Mesendoderm (in vitro differentiated cells): Measurements from ENCODE around the gene CTDSP1.

ENCODE experiments used
- DNase-seq: peaks from one replicate; pipeline ENCODE4 v3.0.0; 2013
- H2AK5ac ChIP-seq: 2 replicates; pipeline ENCODE4 v1.6.1; 2013; ENCODE audit warnings: low read length, inconsistent platforms
- H2BK120ac ChIP-seq: 2 replicates; pipeline ENCODE4 v1.6.1; 2013; ENCODE audit warnings: low read depth, mild to moderate bottlenecking, low read length, moderate library complexity, mixed read lengths
- H2BK15ac ChIP-seq: replicated peaks from 2 replicates; pipeline ENCODE4 v1.6.1; 2013; ENCODE audit warnings: low read depth, mild to moderate bottlenecking, moderate library complexity
- H2BK5ac ChIP-seq: 2 replicates; pipeline ENCODE4 v1.6.1; 2013; ENCODE audit warnings: low read length, inconsistent platforms
- H3K18ac ChIP-seq: 2 replicates; pipeline ENCODE4 v1.6.1; 2013; ENCODE audit warnings: mild to moderate bottlenecking, low read length, mixed read lengths
- H3K23ac ChIP-seq: one replicate; pipeline ENCODE4 v1.6.1; 2013; ENCODE audit warnings: low read length
- H3K27ac ChIP-seq: 2 replicates; pipeline ENCODE4 v1.5.1; 2013; ENCODE audit warnings: low read depth, mild to moderate bottlenecking, inconsistent platforms, low read length, moderate library complexity
- H3K27me3 ChIP-seq: 2 replicates; pipeline ENCODE4 v1.6.1; 2013; ENCODE audit warnings: low read length, control low read depth, mild to moderate bottlenecking, inconsistent platforms; ENCODE audit not compliant: insufficient read depth, poor library complexity
- H3K36me3 ChIP-seq: 2 replicates; pipeline ENCODE4 v1.6.1; 2013; ENCODE audit warnings: low read length, inconsistent platforms; ENCODE audit not compliant: control insufficient read depth, insufficient read depth
- H3K4ac ChIP-seq: one replicate; pipeline ENCODE4 v1.6.1; 2013; ENCODE audit warnings: low read depth, mild to moderate bottlenecking, low read length, moderate library complexity
- H3K4me1 ChIP-seq: 2 replicates; pipeline ENCODE4 v1.6.1; 2013; ENCODE audit warnings: low read depth, low read length, inconsistent platforms; ENCODE audit not compliant: control insufficient read depth
- H3K4me2 ChIP-seq: 2 replicates; pipeline ENCODE4 v1.6.1; 2013; ENCODE audit warnings: low read length
- H3K4me3 ChIP-seq: 2 replicates; pipeline ENCODE4 v1.5.1; 2013; ENCODE audit warnings: mild to moderate bottlenecking, low read length
- H3K56ac ChIP-seq: one replicate; pipeline ENCODE4 v1.6.1; 2013; ENCODE audit warnings: low read length
- H3K79me1 ChIP-seq: 2 replicates; pipeline ENCODE4 v1.6.1; 2013; ENCODE audit warnings: low read length, inconsistent platforms
- H3K79me2 ChIP-seq: 2 replicates; pipeline ENCODE4 v1.6.1; 2013; ENCODE audit warnings: mild to moderate bottlenecking, low read length; ENCODE audit not compliant: control insufficient read depth, insufficient read depth
- H3K9ac ChIP-seq: 2 replicates; pipeline ENCODE4 v1.6.1; 2013; ENCODE audit warnings: low read length, inconsistent platforms
- H4K5ac ChIP-seq: one replicate; pipeline ENCODE4 v1.6.1; 2013; ENCODE audit warnings: low read length
- H4K8ac ChIP-seq: one replicate; pipeline ENCODE4 v1.6.1; 2013; ENCODE audit warnings: low read depth, mild to moderate bottlenecking, control low read depth, low read length, moderate library complexity
- WGBS: extraction: QIAGEN DNeasy Blood & Tissue Kit; methylation state at CpG from one replicate; pipeline ENCODE4 v1.1.7; 2013; ENCODE audit warnings: low lambda C conversion rate, missing lambda C conversion rate; ENCODE audit not compliant: insufficient coverage; ENCODE audit errors: extremely low coverage; 5-methylcytosine and 5-hydroxymethylcytosine counted together

Gene CTDSP1

GRCh38 chr2:218434456-218434855 is 34.8 kb downstream of the CTDSP1 start:
- WGBS: no CpG with 5 or more reads among the region's 9 CpGs
- DNase-seq: no peak
- H4K5ac ChIP-seq: no peak overlapping the region
- H3K4ac ChIP-seq: no peak overlapping the region
- no peaks in the 10 kb centered on the region for H3K36me3 ChIP-seq
- no peak overlapping the region for H4K8ac ChIP-seq
- no peaks in the 10 kb centered on the region for H3K4me1 ChIP-seq
- H3K56ac ChIP-seq: no peak overlapping the region
- H3K23ac ChIP-seq: no peak overlapping the region
- no peak overlapping the region for H3K27ac ChIP-seq
- no peak overlapping the region for H2AK5ac ChIP-seq
- no peak overlapping the region for H2BK120ac ChIP-seq
- no peak overlapping the region for H3K18ac ChIP-seq
- no peak overlapping the region for H3K4me2 ChIP-seq
- no peak overlapping the region for H3K9ac ChIP-seq
- H2BK5ac ChIP-seq: no peak overlapping the region
- H3K79me2 ChIP-seq: no peaks in the 10 kb centered on the region
- H3K79me1 ChIP-seq: no peaks in the 10 kb centered on the region
- H3K27me3 ChIP-seq: no peaks in the 10 kb centered on the region
- no peak overlapping the region for H3K4me3 ChIP-seq
- H2BK15ac ChIP-seq: no peak overlapping the region

- no peaks in the 10 kb centered on the region for H3K27me3 ChIP-seq
- H3K56ac ChIP-seq: no peak overlapping the region
- no peak overlapping the region for H3K4me2 ChIP-seq
- no peak overlapping the region for H4K5ac ChIP-seq
- no peak overlapping the region for H2AK5ac ChIP-seq
- no peaks in the 10 kb centered on the region for H3K79me1 ChIP-seq
- H3K4ac ChIP-seq: no peak overlapping the region
- no peak for DNase-seq
- H3K23ac ChIP-seq: no peak overlapping the region
- no peak overlapping the region for H2BK120ac ChIP-seq
- WGBS: no CpG with 5 or more reads among the region's 11 CpGs
- no peaks in the 10 kb centered on the region for H3K79me2 ChIP-seq
- no peaks in the 10 kb centered on the region for H3K4me1 ChIP-seq
- H3K4me3 ChIP-seq: no peak overlapping the region
- no peak overlapping the region for H2BK5ac ChIP-seq
- no peak overlapping the region for H3K18ac ChIP-seq
- no peak overlapping the region for H4K8ac ChIP-seq
- no peaks in the 10 kb centered on the region for H3K36me3 ChIP-seq
- no peak overlapping the region for H2BK15ac ChIP-seq
- no peak overlapping the region for H3K27ac ChIP-seq
- H3K9ac ChIP-seq: no peak overlapping the region
Observed at GRCh38 chr2:218435003-218435982, 35.6 kb downstream of the CTDSP1 start.

DNA sequence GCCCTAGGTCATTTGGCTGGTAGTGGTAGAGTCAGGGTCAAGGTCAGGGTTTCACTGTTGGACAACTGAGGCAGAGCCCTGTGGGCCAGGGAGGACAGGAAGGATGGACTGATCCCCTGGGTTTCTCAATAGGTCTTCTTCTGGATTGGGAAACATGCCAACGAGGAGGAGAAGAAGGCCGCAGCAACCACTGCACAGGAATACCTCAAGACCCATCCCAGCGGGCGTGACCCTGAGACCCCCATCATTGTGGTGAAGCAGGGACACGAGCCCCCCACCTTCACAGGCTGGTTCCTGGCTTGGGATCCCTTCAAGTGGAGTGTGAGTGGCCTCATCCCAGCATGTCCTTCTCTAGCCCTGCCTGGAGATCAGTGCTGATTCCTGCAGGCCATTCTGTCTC is 37.3 kb downstream of the CTDSP1 start:
- no CpG with 5 or more reads among the region's 5 CpGs for WGBS
- H3K18ac ChIP-seq: no peak overlapping the region
- no peak overlapping the region for H3K4me2 ChIP-seq
- H3K27me3 ChIP-seq: no peaks in the 10 kb centered on the region
- no peak overlapping the region for H2BK5ac ChIP-seq
- H2BK15ac ChIP-seq: no peak overlapping the region
- H4K5ac ChIP-seq: no peak overlapping the region
- no peaks in the 10 kb centered on the region for H3K4me1 ChIP-seq
- H3K23ac ChIP-seq: no peak overlapping the region
- DNase-seq: no peak
- H3K9ac ChIP-seq: no peak overlapping the region
- H3K56ac ChIP-seq: no peak overlapping the region
- no peak overlapping the region for H4K8ac ChIP-seq
- no peak overlapping the region for H3K4ac ChIP-seq
- H3K36me3 ChIP-seq: no peaks in the 10 kb centered on the region
- H2BK120ac ChIP-seq: no peak overlapping the region
- H3K27ac ChIP-seq: no peak overlapping the region
- no peak overlapping the region for H2AK5ac ChIP-seq
- no peaks in the 10 kb centered on the region for H3K79me1 ChIP-seq
- no peaks in the 10 kb centered on the region for H3K79me2 ChIP-seq
- H3K4me3 ChIP-seq: no peak overlapping the region

DNA sequence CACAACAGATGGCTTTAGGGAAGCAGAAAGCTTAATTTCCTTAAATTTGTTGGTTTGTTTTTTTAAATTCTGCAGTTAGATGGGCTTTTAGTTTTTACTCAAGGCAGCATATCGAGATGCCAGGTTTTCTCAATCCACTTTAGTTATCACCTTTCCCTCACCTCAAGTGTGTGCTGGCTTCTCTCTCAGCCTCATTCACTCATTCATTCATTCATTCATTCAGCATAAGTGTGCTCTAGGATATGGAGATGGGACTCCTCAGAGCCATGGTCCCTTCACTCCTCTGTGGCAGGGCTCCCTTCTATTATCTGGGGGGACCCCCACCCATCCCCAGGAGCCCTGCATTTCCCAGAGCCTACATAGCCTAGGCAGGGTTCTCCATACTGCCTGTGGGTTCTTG is 38.3 kb downstream of the CTDSP1 start:
- no peak overlapping the region for H2BK15ac ChIP-seq
- peaks cover 2% of the 10 kb centered on the region for H3K36me3 ChIP-seq
- H3K27ac ChIP-seq: no peak overlapping the region
- no peak for DNase-seq
- no peak overlapping the region for H2BK5ac ChIP-seq
- no peak overlapping the region for H3K18ac ChIP-seq
- no peak overlapping the region for H4K8ac ChIP-seq
- H3K4me3 ChIP-seq: no peak overlapping the region
- no peak overlapping the region for H2AK5ac ChIP-seq
- no peak overlapping the region for H3K4ac ChIP-seq
- no peak overlapping the region for H3K23ac ChIP-seq
- WGBS: no CpG with 5 or more reads among the region's 1 CpG
- H3K4me2 ChIP-seq: no peak overlapping the region
- no peak overlapping the region for H3K56ac ChIP-seq
- H3K4me1 ChIP-seq: no peaks in the 10 kb centered on the region
- H4K5ac ChIP-seq: no peak overlapping the region
- no peak overlapping the region for H2BK120ac ChIP-seq
- no peaks in the 10 kb centered on the region for H3K27me3 ChIP-seq
- H3K79me2 ChIP-seq: no peaks in the 10 kb centered on the region
- H3K79me1 ChIP-seq: no peaks in the 10 kb centered on the region
- no peak overlapping the region for H3K9ac ChIP-seq

DNA sequence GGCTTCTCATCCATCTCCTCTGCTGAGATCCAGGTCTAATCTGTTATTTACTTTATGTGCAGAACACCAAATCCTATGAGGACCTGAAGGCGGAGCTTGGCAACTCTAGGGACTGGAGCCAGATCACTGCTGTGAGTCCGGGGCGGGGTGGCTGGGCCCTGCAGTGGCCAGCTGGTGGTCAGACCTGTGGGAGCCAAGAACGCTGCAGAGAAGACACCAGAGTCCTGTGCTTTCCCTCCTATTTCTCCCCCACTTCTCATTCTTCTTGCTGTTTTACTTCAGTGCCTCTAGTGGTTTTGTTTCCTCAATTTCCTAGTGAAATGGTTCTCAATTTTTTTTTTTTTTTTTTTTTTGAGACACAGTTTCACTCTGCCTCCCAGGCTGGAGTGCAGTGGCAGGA is 38.9 kb downstream of the CTDSP1 start:
- H4K8ac ChIP-seq: no peak overlapping the region
- H3K4me2 ChIP-seq: no peak overlapping the region
- H3K18ac ChIP-seq: no peak overlapping the region
- H3K36me3 ChIP-seq: peaks cover 2% of the 10 kb centered on the region
- no CpG with 5 or more reads among the region's 4 CpGs for WGBS
- no peak overlapping the region for H3K27ac ChIP-seq
- H2AK5ac ChIP-seq: no peak overlapping the region
- H2BK5ac ChIP-seq: no peak overlapping the region
- no peak overlapping the region for H3K23ac ChIP-seq
- no peak overlapping the region for H4K5ac ChIP-seq
- H3K9ac ChIP-seq: no peak overlapping the region
- no peaks in the 10 kb centered on the region for H3K27me3 ChIP-seq
- H3K4ac ChIP-seq: no peak overlapping the region
- H2BK15ac ChIP-seq: no peak overlapping the region
- H3K56ac ChIP-seq: no peak overlapping the region
- no peaks in the 10 kb centered on the region for H3K4me1 ChIP-seq
- H2BK120ac ChIP-seq: no peak overlapping the region
- H3K4me3 ChIP-seq: no peak overlapping the region
- no peaks in the 10 kb centered on the region for H3K79me2 ChIP-seq
- DNase-seq: no peak
- no peaks in the 10 kb centered on the region for H3K79me1 ChIP-seq
